Stimulated activated CD4-positive, alpha-beta T cell treated with anti-CD3 and anti-CD28 coated beads, Interleukin-15, amount 100 ng/mL, for 1 hour (primary cell): ENCODE results near the gene PCDHB7.
"Not testable (repeated sequence)": the region's sequence is repeated elsewhere in the genome, so short reads cannot be mapped to it uniquely, and the experiment has no call there.

ENCODE experiments used
- DNase-seq, 2 donors: peaks; one replicate each; pipeline ENCODE4 v3.0.0-alpha.2; 2020; ENCODE audit warnings: low read depth in 1 of 2, low spot score in 1 of 2

PCDHB7 gene

DNA sequence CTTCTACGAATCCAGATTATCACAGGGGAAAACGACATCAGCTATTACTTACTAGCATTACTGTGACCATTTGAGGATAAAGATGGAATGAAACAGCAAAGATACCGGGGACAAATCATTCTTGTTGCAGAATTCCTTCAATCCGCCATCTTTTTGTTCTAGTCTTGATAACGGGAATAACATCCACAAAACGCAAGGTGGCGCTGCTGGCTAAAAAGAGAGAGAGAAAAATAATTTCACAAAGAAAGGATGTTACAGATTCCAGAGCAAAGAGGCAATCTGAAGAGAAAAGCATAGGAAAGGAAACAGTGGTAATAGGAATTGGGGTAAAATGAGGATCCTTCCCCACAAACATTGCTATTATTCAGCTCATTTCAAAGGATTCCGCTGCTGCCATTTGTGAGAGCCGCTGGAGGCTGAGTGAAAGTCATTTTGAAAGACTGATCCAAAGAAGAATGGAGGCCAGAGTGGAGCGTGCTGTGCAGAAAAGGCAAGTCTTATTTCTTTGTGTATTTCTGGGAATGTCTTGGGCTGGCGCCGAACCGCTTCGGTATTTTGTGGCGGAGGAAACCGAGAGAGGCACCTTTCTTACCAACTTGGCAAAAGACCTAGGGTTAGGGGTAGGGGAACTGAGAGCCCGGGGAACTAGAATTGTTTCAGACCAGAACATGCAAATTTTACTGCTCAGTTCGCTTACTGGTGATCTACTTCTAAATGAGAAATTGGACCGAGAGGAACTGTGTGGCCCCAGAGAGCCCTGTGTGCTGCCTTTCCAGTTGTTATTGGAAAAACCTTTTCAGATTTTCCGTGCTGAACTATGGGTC, at the start of gene PCDHB7:
TSS of gene PCDHB7 (plus strand) at position 264 of the 824 bp plus-strand sequence. CDS start at position 456, 192 bp downstream.
- DNase-seq: no peak

DNA sequence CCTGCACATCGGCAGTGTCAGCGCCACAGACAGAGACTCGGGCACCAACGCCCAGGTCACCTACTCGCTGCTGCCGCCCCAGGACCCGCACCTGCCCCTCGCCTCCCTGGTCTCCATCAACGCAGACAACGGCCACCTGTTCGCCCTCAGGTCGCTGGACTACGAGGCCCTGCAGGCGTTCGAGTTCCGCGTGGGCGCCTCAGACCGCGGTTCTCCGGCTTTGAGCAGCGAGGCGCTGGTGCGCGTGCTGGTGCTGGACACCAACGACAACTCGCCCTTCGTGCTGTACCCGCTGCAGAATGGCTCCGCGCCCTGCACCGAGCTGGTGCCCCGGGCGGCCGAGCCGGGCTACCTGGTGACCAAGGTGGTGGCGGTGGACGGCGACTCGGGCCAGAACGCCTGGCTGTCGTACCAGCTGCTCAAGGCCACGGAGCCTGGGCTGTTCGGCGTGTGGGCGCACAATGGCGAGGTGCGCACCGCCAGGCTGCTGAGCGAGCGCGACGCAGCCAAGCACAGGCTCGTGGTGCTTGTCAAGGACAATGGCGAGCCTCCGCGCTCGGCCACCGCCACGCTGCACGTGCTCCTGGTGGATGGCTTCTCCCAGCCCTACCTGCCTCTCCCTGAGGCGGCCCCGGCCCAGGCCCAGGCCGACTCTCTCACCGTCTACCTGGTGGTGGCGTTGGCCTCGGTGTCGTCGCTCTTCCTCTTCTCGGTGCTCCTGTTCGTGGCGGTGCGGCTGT, 48.9 kb upstream of the PCDHB7 start:
- not testable (repeated sequence) for DNase-seq

DNA sequence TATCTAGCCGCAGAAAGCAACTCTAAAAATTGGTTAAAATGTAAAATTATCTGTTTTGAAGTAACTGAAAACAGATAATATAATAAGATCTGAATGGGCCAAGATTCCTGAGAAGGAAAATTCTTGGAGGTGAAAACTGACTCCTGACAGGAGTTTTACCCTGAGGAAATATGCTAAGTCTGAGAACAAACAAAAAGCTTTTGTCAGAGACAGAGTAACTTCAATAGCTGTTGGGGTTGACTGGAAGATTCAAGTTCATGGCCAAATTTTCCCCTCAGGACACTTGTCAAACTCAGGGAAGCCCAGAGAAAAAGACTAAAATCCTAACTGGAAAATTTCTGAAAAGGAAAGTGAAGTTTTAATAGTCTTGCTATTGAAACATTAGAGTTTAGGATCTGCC, 45.1 kb upstream of the PCDHB7 start:
- DNase-seq: no peak

DNA sequence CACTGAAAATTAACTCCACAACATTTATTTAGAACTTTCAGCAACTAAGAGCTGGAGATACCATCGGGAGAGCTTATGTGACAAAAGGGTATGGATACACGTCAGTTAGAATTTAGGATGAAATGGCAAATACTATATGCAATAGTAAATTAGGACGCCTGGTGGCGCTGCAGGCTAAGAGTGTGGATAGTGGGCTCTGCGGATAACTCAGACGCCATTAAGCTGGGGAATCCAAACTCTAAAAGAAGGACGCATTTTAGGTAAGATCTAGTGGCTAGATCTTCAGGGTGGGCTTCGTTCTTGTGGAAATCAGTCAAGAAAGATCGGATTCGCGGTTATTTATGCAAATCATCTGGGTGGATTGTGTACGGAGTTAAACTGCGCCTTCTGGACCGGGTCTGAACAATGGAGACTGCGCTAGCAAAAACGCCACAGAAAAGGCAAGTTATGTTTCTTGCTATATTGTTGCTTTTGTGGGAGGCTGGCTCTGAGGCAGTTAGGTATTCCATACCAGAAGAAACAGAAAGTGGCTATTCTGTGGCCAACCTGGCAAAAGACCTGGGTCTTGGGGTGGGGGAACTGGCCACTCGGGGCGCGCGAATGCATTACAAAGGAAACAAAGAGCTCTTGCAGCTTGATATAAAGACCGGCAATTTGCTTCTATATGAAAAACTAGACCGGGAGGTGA, 37.3 kb upstream of the PCDHB7 start, which contains the start of gene PCDHB5:
TSS of gene PCDHB5 (plus strand) at position 177 of the 688 bp plus-strand sequence. CDS start at position 406, 229 bp downstream.
- DNase-seq: no peak

DNA sequence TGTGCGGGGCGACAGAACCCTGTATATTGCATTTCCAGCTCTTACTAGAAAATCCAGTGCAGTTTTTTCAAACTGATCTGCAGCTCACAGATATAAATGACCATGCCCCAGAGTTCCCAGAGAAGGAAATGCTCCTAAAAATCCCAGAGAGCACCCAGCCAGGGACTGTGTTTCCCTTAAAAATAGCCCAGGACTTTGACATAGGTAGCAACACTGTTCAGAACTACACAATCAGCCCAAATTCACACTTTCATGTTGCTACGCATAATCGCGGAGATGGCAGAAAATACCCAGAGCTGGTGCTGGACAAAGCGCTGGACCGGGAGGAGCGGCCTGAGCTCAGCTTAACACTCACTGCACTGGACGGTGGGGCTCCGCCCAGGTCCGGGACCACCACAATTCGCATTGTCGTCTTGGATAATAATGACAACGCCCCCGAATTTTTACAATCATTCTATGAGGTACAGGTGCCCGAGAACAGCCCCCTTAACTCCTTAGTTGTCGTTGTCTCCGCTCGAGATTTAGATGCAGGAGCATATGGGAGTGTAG, 36.7 kb upstream of the PCDHB7 start:
- no peak for DNase-seq

DNA sequence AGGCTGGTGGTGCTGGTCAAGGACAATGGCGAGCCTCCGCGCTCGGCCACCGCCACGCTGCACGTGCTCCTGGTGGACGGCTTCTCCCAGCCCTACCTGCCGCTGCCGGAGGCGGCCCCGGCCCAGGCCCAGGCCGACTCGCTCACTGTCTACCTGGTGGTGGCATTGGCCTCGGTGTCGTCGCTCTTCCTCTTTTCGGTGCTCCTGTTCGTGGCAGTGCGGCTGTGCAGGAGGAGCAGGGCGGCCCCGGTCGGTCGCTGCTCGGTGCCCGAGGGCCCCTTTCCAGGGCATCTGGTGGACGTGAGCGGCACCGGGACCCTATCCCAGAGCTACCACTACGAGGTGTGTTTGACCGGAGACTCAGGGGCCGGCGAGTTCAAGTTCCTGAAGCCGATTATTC, 35.1 kb upstream of the PCDHB7 start:
- DNase-seq: not testable (repeated sequence)

DNA sequence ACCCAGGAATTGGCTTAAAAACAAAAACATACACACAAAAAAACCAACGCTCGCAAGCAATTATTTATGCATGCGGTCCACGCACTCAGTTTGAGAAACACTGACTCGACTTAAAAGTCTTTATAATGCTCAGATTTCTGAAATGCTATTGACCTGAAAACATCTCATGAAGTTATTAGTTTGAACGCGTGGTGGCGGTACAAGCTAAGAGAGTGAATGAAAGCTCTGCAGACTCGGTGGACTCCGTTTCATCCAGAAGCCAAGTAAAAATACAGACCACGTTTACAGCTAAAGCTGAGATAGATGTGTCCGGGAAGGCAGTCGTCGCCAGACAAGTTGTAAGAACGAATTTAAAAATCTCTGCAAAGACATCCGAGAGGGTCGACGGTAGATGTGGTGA, 22.6 kb upstream of the PCDHB7 start, which contains the start of gene PCDHB6:
TSS of gene PCDHB6 (plus strand) at position 246 of the 400 bp plus-strand sequence. CDS start 201 bp downstream, outside the sequence.
- no peak for DNase-seq

DNA sequence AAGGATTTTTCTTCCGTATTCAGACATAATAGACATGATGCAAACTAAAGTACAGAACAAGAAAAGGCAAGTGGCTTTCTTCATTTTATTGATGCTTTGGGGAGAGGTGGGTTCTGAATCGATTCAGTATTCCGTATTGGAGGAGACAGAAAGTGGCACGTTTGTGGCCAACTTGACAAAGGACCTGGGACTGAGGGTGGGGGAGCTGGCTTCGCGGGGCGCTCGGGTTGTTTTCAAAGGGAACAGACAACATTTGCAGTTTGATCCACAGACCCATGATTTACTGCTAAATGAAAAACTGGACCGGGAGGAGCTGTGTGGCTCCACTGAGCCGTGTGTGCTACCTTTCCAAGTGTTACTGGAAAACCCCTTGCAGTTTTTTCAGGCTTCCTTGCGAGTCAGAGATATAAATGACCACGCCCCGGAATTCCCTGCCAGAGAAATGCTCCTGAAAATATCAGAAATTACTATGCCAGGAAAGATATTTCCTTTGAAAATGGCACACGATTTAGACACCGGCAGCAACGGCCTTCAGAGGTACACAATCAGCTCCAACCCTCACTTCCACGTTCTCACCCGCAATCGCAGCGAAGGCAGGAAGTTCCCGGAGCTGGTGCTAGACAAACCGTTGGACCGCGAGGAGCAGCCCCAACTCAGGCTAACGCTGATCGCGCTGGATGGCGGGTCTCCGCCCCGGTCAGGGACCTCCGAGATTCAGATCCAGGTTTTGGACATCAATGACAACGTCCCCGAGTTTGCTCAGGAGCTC, 22.0 kb upstream of the PCDHB7 start:
- DNase-seq: no peak

DNA sequence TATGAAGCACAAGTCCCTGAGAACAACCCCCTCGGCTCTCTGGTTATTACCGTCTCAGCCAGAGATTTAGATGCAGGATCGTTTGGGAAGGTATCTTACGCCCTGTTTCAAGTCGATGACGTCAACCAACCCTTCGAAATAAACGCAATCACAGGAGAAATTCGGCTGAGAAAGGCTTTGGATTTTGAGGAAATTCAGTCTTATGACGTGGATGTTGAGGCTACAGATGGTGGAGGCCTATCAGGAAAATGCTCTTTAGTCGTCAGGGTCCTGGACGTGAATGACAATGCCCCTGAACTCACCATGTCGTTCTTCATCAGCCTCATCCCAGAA, 21.5 kb upstream of the PCDHB7 start:
- no peak for DNase-seq

DNA sequence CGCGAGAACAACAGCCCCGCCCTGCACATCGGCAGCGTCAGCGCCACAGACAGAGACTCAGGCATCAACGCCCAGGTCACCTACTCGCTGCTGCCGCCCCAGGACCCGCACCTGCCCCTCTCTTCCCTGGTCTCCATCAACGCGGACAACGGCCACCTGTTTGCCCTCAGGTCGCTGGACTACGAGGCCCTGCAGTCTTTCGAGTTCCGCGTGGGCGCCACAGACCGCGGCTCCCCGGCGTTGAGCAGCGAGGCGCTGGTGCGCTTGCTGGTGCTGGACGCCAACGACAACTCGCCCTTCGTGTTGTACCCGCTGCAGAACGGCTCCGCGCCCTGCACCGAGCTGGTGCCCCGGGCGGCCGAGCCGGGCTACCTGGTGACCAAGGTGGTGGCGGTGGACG, 20.8 kb upstream of the PCDHB7 start:
- not testable (repeated sequence) for DNase-seq

DNA sequence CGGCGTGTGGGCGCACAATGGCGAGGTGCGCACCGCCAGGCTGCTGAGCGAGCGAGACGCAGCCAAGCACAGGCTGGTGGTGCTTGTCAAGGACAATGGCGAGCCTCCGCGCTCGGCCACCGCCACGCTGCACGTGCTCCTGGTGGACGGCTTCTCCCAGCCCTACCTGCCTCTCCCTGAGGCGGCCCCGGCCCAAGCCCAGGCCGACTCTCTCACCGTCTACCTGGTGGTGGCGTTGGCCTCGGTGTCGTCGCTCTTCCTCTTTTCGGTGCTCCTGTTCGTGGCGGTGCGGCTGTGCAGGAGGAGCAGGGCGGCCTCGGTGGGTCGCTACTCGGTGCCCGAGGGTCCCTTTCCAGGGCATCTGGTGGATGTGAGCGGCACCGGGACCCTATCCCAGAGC, 20.3 kb upstream of the PCDHB7 start:
- DNase-seq: not testable (repeated sequence)

DNA sequence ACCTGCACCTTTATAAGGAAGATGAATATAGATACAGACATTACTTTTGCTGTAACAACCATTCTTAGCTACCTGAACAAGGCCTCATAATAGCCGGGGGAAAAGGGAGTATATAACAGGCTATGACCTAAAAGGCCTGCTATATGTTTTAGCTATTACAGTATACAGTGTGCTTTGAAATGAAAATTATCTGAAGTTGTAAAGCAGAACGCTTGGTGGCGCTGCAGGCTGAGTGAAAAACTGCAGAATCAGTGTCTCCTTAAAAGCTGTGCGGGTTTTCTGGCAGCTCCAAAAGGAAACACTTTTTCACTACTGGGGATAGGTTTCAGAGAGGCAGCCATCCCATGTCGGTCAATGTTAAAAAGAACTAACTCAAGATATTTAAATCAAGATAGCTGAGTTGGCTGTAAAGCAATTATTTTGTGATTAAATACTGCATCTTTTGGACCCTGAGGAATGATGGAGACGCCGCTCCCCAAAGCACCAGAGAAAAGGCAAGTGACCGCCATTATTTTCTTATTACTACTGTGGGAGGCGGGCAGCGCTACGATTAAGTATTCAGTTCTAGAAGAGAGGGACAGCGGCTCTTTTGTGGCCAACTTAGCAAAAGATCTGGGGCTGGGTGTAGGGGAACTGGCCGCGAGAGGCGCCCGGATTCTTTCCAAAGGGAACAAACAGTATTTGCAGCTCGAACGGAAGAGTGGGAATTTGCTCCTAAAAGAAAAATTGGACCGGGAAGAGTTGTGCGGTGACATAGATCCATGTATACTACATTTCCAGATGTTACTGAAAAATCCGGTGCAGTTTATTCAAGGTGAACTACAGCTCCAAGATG, 16.7 kb upstream of the PCDHB7 start:
- DNase-seq: no peak

DNA sequence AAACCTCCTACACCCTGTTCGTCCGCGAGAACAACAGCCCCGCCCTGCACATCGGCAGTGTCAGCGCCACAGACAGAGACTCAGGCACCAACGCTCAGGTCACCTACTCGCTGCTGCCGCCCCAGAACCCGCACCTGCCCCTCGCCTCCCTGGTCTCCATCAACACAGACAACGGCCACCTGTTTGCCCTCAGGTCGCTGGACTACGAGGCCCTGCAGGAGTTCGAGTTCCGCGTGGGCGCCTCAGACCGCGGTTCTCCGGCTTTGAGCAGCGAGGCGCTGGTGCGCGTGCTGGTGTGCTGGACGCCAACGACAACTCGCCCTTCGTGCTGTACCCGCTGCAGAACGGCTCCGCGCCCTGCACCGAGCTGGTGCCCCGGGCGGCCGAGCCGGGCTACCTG, 15.1 kb upstream of the PCDHB7 start:
- not testable (repeated sequence) for DNase-seq

DNA sequence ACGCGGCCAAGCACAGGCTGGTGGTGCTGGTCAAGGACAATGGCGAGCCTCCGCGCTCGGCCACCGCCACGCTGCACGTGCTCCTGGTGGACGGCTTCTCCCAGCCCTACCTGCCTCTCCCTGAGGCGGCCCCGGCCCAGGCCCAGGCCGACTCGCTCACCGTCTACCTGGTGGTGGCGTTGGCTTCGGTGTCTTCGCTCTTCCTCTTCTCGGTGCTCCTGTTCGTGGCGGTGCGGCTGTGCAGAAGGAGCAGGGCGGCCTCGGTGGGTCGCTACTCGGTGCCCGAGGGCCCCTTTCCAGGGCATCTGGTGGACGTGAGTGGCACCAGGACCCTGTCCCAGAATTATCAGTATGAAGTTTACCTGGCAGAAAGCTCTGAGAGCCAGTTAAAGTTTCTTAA, 14.5 kb upstream of the PCDHB7 start:
- DNase-seq: not testable (repeated sequence)

DNA sequence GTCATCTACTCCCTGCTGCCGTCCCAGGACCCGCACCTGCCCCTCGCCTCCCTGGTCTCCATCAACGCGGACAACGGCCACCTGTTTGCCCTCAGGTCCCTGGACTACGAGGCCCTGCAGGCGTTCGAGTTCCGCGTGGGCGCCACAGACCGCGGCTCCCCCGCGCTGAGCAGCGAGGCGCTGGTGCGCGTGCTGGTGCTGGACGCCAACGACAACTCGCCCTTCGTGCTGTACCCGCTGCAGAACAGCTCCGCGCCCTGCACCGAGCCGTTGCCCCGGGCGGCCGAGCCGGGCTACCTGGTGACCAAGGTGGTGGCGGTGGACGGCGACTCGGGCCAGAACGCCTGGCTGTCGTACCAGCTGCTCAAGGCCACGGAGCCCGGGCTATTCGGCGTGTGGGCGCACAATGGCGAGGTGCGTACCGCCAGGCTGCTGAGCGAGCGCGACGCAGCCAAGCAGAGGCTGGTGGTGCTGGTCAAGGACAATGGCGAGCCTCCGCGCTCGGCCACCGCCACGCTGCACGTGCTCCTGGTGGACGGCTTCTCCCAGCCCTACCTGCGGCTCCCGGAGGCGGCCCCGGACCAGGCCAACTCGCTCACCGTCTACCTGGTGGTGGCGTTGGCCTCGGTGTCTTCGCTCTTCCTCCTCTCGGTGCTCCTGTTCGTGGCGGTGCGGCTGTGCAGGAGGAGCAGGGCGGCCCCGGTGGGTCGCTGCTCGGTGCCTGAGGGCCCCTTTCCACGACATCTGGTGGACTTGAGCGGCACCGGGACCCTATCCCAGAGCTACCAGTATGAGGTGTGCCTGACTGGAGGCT, 2.1 kb downstream of the PCDHB7 start:
- not testable (repeated sequence) for DNase-seq

DNA sequence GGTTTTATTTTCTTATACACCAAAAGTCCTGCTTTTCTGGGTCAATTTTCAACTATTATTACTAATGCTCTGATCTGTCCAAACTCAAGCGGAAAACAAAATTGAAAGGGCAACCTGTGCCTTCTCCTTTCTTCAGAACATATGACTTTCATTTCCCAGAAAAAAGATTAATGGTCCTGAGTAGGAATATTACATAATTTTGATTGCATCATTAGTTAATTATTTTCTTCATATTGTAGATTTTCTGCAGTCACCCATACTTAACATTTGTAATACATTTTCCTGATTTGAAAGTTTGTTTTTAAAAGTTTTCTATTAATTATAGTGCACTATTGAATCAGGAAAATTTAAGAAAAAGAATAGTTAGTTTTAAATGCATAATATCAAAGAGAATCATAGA, 3.5 kb downstream of the PCDHB7 start:
- no peak for DNase-seq

DNA sequence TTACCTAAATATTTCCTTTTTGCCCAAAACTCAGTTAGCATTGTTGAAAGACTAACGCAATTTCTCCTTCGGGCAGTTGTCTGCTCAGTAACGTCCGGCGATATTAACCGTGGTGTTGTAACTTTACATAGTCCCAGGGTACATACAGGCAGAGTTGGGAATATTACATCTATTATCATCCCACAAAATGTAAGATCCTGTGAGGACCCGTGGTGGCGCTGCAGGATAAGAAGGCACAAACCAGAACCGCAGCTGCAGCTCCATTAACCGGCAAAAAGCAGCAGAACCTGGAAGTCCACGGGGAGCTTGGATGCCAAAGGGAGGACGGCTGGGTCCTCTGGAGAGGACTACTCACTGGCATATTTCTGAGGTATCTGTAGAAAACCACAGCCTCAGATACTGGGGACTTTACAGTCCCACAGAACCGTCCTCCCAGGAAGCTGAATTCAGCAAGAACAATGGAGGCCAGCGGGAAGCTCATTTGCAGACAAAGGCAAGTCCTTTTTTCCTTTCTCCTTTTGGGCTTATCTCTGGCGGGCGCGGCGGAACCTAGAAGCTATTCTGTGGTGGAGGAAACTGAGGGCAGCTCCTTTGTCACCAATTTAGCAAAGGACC, 5.2 kb downstream of the PCDHB7 start, which contains the start of gene PCDHB8:
TSS of gene PCDHB8 (plus strand) at position 214 of the 615 bp plus-strand sequence. CDS start at position 459, 245 bp downstream.
- not testable (repeated sequence) for DNase-seq

DNA sequence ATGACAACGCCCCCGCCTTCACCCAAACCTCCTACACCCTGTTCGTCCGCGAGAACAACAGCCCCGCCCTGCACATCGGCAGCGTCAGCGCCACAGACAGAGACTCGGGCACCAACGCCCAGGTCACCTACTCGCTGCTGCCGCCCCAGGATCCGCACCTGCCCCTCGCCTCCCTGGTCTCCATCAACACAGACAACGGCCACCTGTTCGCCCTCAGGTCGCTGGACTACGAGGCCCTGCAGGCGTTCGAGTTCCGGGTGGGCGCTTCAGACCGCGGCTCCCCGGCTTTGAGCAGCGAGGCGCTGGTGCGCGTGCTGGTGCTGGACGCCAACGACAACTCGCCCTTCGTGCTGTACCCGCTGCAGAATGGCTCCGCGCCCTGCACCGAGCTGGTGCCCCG, 6.9 kb downstream of the PCDHB7 start:
- not testable (repeated sequence) for DNase-seq
